CD14-positive monocyte (primary cell): Measurements from ENCODE around the gene GMEB2. TPM values are rescaled to one million over a fixed set of nuclear protein-coding genes. Genes with fewer than 3 reads are reported as not detected.
"Not testable (repeated sequence)": the region's sequence is repeated elsewhere in the genome, so short reads cannot be mapped to it uniquely, and the experiment has no call there.

Experiments
- DNase-seq, 3 donors: peaks; one replicate each; pipeline ENCODE4 v3.0.0-alpha.2; 2011 to 2022
- H2AFZ ChIP-seq: 2 replicates; pipeline ENCODE4 v1.6.0; 2012; ENCODE audit warnings: mild to moderate bottlenecking, low read depth, low read length, inconsistent platforms; ENCODE audit not compliant: insufficient read depth, poor library complexity, severe bottlenecking
- H3K27ac ChIP-seq, 2 donors: 1 replicate in 1 of 2; 2 replicates in 1 of 2; pipeline ENCODE4 v1.5.1; 2012 to 2013; ENCODE audit warnings: low read length in 2 of 2, control low read depth in 1 of 2, inconsistent platforms in 1 of 2, low read depth in 1 of 2, mild to moderate bottlenecking in 1 of 2
- H3K27me3 ChIP-seq, 2 donors: one replicate each; pipeline versions ENCODE4 v1.6.0 to v1.6.1; 2011 to 2013; ENCODE audit warnings: low read length in 2 of 2; ENCODE audit not compliant: control insufficient read depth in 2 of 2, insufficient read depth in 2 of 2
- H3K36me3 ChIP-seq, 2 donors: replicated peaks in 1 of 2; 1 replicate in 1 of 2; 2 replicates in 1 of 2; pipeline versions ENCODE4 v1.5.1 to v1.6.1; 2012 to 2013; ENCODE audit warnings: low read length in 2 of 2, control low read depth in 1 of 2, inconsistent platforms in 1 of 2, mild to moderate bottlenecking in 1 of 2; ENCODE audit not compliant: insufficient read depth in 2 of 2, control insufficient read depth in 1 of 2
- H3K4me1 ChIP-seq, 2 donors: 1 replicate in 1 of 2; 2 replicates in 1 of 2; pipeline versions ENCODE4 v1.5.1 to v1.6.1; 2012 to 2013; ENCODE audit warnings: low read length in 2 of 2, control low read depth in 1 of 2, inconsistent platforms in 1 of 2, mild to moderate bottlenecking in 1 of 2, moderate library complexity in 1 of 2; ENCODE audit not compliant: insufficient read depth in 2 of 2, control insufficient read depth in 1 of 2
- H3K4me2 ChIP-seq: replicated peaks from 2 replicates; pipeline ENCODE3; 2012; ENCODE audit warnings: low read length, moderate library complexity, mild to moderate bottlenecking; ENCODE audit not compliant: poor library complexity, severe bottlenecking; ENCODE audit errors: extremely low read depth
- H3K4me3 ChIP-seq, 3 experiments: fragments of 200-600 bp in 1 of 3; sonication (generic) in 1 of 3; replicated peaks in 1 of 3; 1 replicate in 2 of 3; 2 replicates in 1 of 3; pipeline ENCODE4 v1.5.1; 2011 to 2013; ENCODE audit warnings: low read length in 3 of 3, mild to moderate bottlenecking in 3 of 3, control low read depth in 2 of 3, low read depth in 2 of 3, inconsistent platforms in 1 of 3, moderate library complexity in 1 of 3
- H3K79me2 ChIP-seq: 2 replicates; pipeline ENCODE4 v1.6.0; 2012; ENCODE audit warnings: mild to moderate bottlenecking, control low read depth, inconsistent platforms, low read length, moderate library complexity; ENCODE audit not compliant: insufficient read depth
- H3K9ac ChIP-seq: 2 replicates; pipeline ENCODE4 v1.6.0; 2017; ENCODE audit warnings: low read length, mild to moderate bottlenecking; ENCODE audit not compliant: insufficient read depth, poor library complexity, severe bottlenecking
- H3K9me3 ChIP-seq, 2 donors: replicated peaks in 1 of 2; 1 replicate in 1 of 2; 2 replicates in 1 of 2; pipeline versions ENCODE4 v1.5.1 to v1.6.1; 2012 to 2013; ENCODE audit warnings: low read length in 2 of 2, control low read depth in 1 of 2; ENCODE audit not compliant: control insufficient read depth in 1 of 2, insufficient read depth in 1 of 2
- H4K20me1 ChIP-seq: 2 replicates; pipeline ENCODE4 v1.6.0; 2012; ENCODE audit warnings: mild to moderate bottlenecking, low read length, control low read depth, moderate library complexity; ENCODE audit not compliant: insufficient read depth
- H3K27ac Mint-ChIP-seq, 7 donors: one replicate each; pipeline ENCODE4 v1.8.0; 2020; ENCODE audit warnings: mild to moderate bottlenecking in 7 of 7, mixed read lengths in 7 of 7, moderate library complexity in 6 of 7, inconsistent platforms in 2 of 7
- H3K27me3 Mint-ChIP-seq, 3 donors: one replicate each; pipeline ENCODE4 v1.8.0; 2021 to 2022; ENCODE audit warnings: low read depth in 3 of 3, mild to moderate bottlenecking in 3 of 3, mixed read lengths in 3 of 3, moderate library complexity in 3 of 3, inconsistent platforms in 1 of 3
- H3K36me3 Mint-ChIP-seq, 2 donors: one replicate each; pipeline ENCODE4 v1.8.0; 2020; ENCODE audit warnings: mixed read lengths in 2 of 2, inconsistent platforms in 1 of 2, mild to moderate bottlenecking in 1 of 2
- H3K4me1 Mint-ChIP-seq: one replicate; pipeline ENCODE4 v1.8.0; 2020; ENCODE audit warnings: mild to moderate bottlenecking, mixed read lengths
- H3K4me3 Mint-ChIP-seq, 2 donors: one replicate each; pipeline ENCODE4 v1.8.0; 2020; ENCODE audit warnings: mild to moderate bottlenecking in 2 of 2, mixed read lengths in 2 of 2, moderate library complexity in 1 of 2
- H3K9me3 Mint-ChIP-seq, 7 donors: one replicate each; pipeline ENCODE4 v1.8.0; 2020 to 2022; ENCODE audit warnings: mixed read lengths in 7 of 7, mild to moderate bottlenecking in 6 of 7, moderate library complexity in 6 of 7, inconsistent platforms in 2 of 7
- WGBS: methylation state at CpG from one replicate; pipeline ENCODE4 v1.1.5; 2013; ENCODE audit warnings: missing lambda C conversion rate; ENCODE audit not compliant: insufficient coverage; 5-methylcytosine and 5-hydroxymethylcytosine counted together
- intact Hi-C, 2 donors: fragments of 100-400 bp; cut with micrococcal nuclease; formaldehyde crosslinking; loops; one replicate each; pipeline versions ENCODE4 v1.15.0 to v1.15.1; 2023
- polyA plus RNA-seq, 3 donors: library from polyadenylated mRNA; depleted of rRNA in 1 of 3; unstranded in 2 of 3; stranded (reverse) in 1 of 3; fragments of 300-500 nt in 2 of 3; fragments of >200 nt in 1 of 3; fragmentation: Illumina TruSeq in 2 of 3; gene quantifications; 1 replicate in 2 of 3; 2 replicates in 1 of 3; pipeline ENCODE4 v1.2.3, GENCODE V29; 2012 to 2021
- TF ChIP-seq, protein P1 (sequence below): fragments of 200-600 bp; IDR thresholded peaks from one replicate; pipeline ENCODE4 v1.8.0; 2022; ENCODE audit warnings: antibody characterized with exemption, mild to moderate bottlenecking

GMEB2 gene
- polyA plus RNA-seq, 3 donors: 2.7 to 11.7 (median 3.8) TPM

DNA sequence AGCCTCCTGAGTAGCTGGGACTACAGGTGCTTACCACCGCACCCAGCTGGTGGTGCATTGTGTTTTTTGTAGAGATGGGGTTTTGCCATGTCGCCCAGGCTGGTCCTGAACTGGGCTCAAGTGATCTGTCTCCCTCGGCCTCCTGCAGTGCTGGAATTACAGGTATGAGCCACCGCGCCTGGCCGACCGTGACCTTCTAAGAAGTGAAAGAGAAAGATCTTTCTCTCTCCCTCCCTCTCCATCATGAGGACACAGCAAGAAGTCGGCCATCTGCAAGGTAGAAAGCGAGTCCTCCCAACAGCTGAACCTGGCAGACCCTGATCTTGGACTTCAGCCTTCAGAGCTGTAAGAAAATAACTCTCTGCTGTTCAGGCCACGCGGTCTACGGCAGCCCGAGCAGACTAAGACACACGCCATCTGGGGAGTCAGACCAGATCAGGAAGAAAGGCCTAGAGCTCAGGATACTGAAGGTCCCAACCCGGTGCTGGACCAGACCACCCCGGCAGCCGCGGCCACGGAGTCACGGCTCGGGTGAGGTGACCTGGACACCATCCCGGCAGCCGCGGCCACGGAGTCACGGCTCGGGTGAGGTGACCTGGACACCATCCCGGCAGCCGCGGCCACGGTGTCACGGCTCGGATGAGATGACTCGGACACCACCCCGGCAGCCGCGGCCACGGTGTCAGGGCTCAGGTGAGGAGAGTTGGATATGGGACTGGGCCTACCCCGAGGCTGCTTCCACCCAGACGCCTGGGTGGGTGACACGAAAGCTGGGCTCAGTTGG is 9.6 kb downstream of the GMEB2 start:
- WGBS: 98% methylated on average over 37 of the region's 41 CpGs
- Histone ChIP-seq H3K79me2 (peaks cover 42% of the 10 kb centered on the region), H3K9ac (no peak overlapping the region), H3K36me3 (peaks cover 33 to 50% of the 10 kb centered on the region in 2 donors), H3K27ac (no peak overlapping the region), H3K9me3 (no peaks in the 10 kb centered on the region), H3K4me3 (no peak overlapping the region), H3K27me3 (no peaks in the 10 kb centered on the region), H4K20me1 (peaks cover 41% of the 10 kb centered on the region), H3K4me2 (no peak overlapping the region), H2AFZ (no peak overlapping the region), H3K4me1 (peaks cover 17% of the 10 kb centered on the region in 2 donors)
- TF ChIP-seq, protein P1, sequence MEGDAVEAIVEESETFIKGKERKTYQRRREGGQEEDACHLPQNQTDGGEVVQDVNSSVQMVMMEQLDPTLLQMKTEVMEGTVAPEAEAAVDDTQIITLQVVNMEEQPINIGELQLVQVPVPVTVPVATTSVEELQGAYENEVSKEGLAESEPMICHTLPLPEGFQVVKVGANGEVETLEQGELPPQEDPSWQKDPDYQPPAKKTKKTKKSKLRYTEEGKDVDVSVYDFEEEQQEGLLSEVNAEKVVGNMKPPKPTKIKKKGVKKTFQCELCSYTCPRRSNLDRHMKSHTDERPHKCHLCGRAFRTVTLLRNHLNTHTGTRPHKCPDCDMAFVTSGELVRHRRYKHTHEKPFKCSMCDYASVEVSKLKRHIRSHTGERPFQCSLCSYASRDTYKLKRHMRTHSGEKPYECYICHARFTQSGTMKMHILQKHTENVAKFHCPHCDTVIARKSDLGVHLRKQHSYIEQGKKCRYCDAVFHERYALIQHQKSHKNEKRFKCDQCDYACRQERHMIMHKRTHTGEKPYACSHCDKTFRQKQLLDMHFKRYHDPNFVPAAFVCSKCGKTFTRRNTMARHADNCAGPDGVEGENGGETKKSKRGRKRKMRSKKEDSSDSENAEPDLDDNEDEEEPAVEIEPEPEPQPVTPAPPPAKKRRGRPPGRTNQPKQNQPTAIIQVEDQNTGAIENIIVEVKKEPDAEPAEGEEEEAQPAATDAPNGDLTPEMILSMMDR: no peak
- H3K4me1 Mint-ChIP-seq: peaks cover 19% of the 10 kb centered on the region
- peaks cover 0 to 7% (median 2%) of the 10 kb centered on the region in 3 donors for H3K27me3 Mint-ChIP-seq
- no peak overlapping the region for H3K27ac Mint-ChIP-seq
- no peak for DNase-seq
- intact Hi-C loops: no loop called here
- H3K9me3 Mint-ChIP-seq: peaks cover 0 to 9% (median 6%) of the 10 kb centered on the region in 7 donors
- H3K36me3 Mint-ChIP-seq: peaks cover 60 to 79% of the 10 kb centered on the region in 2 donors
- no peak overlapping the region for H3K4me3 Mint-ChIP-seq

DNA sequence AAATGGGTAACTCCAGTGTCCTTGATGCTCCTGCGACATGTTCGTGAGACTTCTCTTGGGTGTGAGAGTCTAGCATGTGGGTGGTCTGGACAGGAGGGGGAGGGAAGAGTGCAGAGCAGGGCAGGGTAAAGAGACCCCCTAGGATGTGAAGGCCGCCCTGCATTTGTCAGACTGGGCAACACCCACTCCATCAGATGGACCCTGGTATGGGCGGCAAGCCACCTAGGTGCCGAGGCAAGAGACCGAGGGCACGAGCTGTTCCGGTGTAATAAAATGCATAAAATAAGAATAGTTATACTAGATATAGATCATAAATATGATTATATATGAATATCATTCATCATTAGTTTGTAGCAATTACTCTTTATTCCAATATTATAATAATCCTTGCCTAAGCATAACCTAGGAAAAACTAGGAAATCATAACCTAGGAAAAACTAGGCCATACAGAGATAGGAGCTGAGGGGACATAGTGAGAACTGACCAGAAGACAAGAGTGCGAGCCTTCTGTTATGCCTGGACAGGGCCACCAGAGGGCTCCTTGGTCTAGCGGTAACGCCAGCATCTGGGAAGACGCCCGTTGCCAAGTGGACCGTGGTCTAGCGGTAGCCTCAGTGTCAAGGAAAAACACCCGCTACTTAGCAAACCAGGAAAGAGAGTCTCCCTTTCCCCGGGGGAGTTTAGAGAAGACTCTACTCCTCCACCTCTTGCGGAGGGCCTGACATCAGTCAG is 12.9 kb downstream of the GMEB2 start:
- peak overlapping the region in 4 of 7 donors; percentile 52 to 96 (median 94) for H3K27ac Mint-ChIP-seq
- H4K20me1 ChIP-seq: peaks cover 14% of the 10 kb centered on the region
- not testable (repeated sequence) for H2AFZ ChIP-seq, H3K9me3 Mint-ChIP-seq, H3K4me3 Mint-ChIP-seq, H3K4me3 ChIP-seq, H3K9me3 ChIP-seq, H3K27me3 Mint-ChIP-seq, DNase-seq, H3K27me3 ChIP-seq, H3K9ac ChIP-seq, H3K4me2 ChIP-seq
- intact Hi-C loops: loop anchor here (2.0 to 5.0 kb wide), 2 partner anchors 37 to 45 kb away; no protein-coding TSS in a partner anchor
- H3K4me1 Mint-ChIP-seq: peaks cover 38% of the 10 kb centered on the region
- peaks cover 26 to 29% of the 10 kb centered on the region in 2 donors for H3K4me1 ChIP-seq
- WGBS: 93% methylated on average over 2 of the region's 18 CpGs
- H3K27ac ChIP-seq: peak overlapping the region in 1 of 2 donors; percentile 87
- peaks cover 29% of the 10 kb centered on the region for H3K79me2 ChIP-seq
- TF ChIP-seq, protein P1: peak; percentile 17
- H3K36me3 ChIP-seq: peaks cover 31 to 43% of the 10 kb centered on the region in 2 donors
- H3K36me3 Mint-ChIP-seq: peaks cover 50 to 64% of the 10 kb centered on the region in 2 donors
